ENCODE results near the gene NRP1.
A peak's percentile ranks its signal among the peaks of the same experiment; 100 is the strongest.

Gene NRP1

GRCh38 chr10:33293531-33294170 lies 40.8 kb downstream of the NRP1 start:
- DNase-seq (ENCODE audit: insufficient read length, low spot score) (no peak), FAIRE-seq (no peak)
- TF ChIP-seq CTCF (IDR thresholded peaks at IDR 0.05; ENCODE audit: insufficient read depth, missing control alignments), result no peak

GRCh38 chr10:33293076-33293475 lies 41.4 kb downstream of the NRP1 start:
- no peak for DNase-seq (ENCODE audit: insufficient read length, low spot score)
- no peak for FAIRE-seq
- no peak for TF ChIP-seq CTCF (IDR thresholded peaks at IDR 0.05; ENCODE audit: insufficient read depth, missing control alignments)

- no peak for FAIRE-seq
- no peak for TF ChIP-seq CTCF (IDR thresholded peaks at IDR 0.05; ENCODE audit: insufficient read depth, missing control alignments)
- no peak for DNase-seq (ENCODE audit: insufficient read length, low spot score)
These were observed 43.3 kb downstream of the NRP1 start for GRCh38 chr10:33291053-33291592.

GRCh38 chr10:33290321-33291052 lies 44.0 kb downstream of the NRP1 start:
- TF ChIP-seq CTCF (IDR thresholded peaks at IDR 0.05; ENCODE audit: insufficient read depth, missing control alignments), result peak; percentile 15
- peak; percentile 11 for FAIRE-seq
- DNase-seq (ENCODE audit: insufficient read length, low spot score), result no peak

- FAIRE-seq (no peak), DNase-seq (ENCODE audit: insufficient read length, low spot score) (no peak)
These were observed 44.7 kb downstream of the NRP1 start for GRCh38 chr10:33289776-33290175.

GRCh38 chr10:33288127-33288526 lies 46.3 kb downstream of the NRP1 start:
- FAIRE-seq, result no peak
- TF ChIP-seq CTCF (IDR thresholded peaks at IDR 0.05; ENCODE audit: insufficient read depth, missing control alignments), result no peak
- DNase-seq (ENCODE audit: insufficient read length, low spot score), result no peak

More at GRCh38 chr10:33289776-33290175, 44.7 kb downstream of the NRP1 start:
- TF ChIP-seq CTCF (IDR thresholded peaks at IDR 0.05; ENCODE audit: insufficient read depth, missing control alignments), result no peak

- FAIRE-seq (no peak), DNase-seq (ENCODE audit: insufficient read length, low spot score) (no peak)
- no peak for TF ChIP-seq CTCF (IDR thresholded peaks at IDR 0.05; ENCODE audit: insufficient read depth, missing control alignments)
These were observed 47.4 kb downstream of the NRP1 start for GRCh38 chr10:33287112-33287511.
